H9 (cell line): ENCODE measurements around the gene ENTPD1. TPM values are rescaled to one million over a fixed set of nuclear protein-coding genes. Genes with fewer than 3 reads are reported as not detected.

Experiments used
- DNase-seq: peaks from one replicate; pipeline ENCODE4 v3.0.0-alpha.2; 2017
- H2AFZ ChIP-seq: one replicate; pipeline ENCODE4 v1.6.1; 2013; ENCODE audit warnings: mild to moderate bottlenecking, low read length, control low read depth, moderate library complexity
- H2AK5ac ChIP-seq: 2 replicates; pipeline ENCODE4 v1.6.1; 2013; ENCODE audit warnings: low read length, control low read depth, mixed read lengths; ENCODE audit not compliant: insufficient read length
- H2BK120ac ChIP-seq: one replicate; pipeline ENCODE4 v1.6.1; 2013; ENCODE audit warnings: low read depth, mild to moderate bottlenecking, low read length, control low read depth, inconsistent platforms; ENCODE audit not compliant: poor library complexity, severe bottlenecking
- H2BK12ac ChIP-seq: 2 replicates; pipeline ENCODE4 v1.6.1; 2013; ENCODE audit warnings: low read length, control low read depth, mixed read lengths, low read depth; ENCODE audit not compliant: insufficient read length
- H2BK15ac ChIP-seq: 2 replicates; pipeline ENCODE4 v1.6.1; 2013; ENCODE audit warnings: low read depth, low read length, control low read depth
- H2BK20ac ChIP-seq: one replicate; pipeline ENCODE4 v1.6.1; 2013; ENCODE audit warnings: low read depth, mild to moderate bottlenecking, low read length, control low read depth, inconsistent platforms; ENCODE audit not compliant: poor library complexity, severe bottlenecking
- H2BK5ac ChIP-seq: 2 replicates; pipeline ENCODE4 v1.6.1; 2013; ENCODE audit warnings: low read length, control low read depth, mixed read lengths; ENCODE audit not compliant: insufficient read length
- H3K14ac ChIP-seq: 2 replicates; pipeline ENCODE4 v1.6.1; 2013; ENCODE audit warnings: low read length, control low read depth; ENCODE audit not compliant: insufficient read depth
- H3K18ac ChIP-seq: 2 replicates; pipeline ENCODE4 v1.6.1; 2013; ENCODE audit warnings: low read depth, mild to moderate bottlenecking, mixed read lengths, low read length, control low read depth; ENCODE audit not compliant: insufficient read length
- H3K23ac ChIP-seq: 2 replicates; pipeline ENCODE4 v1.6.1; 2013; ENCODE audit warnings: low read length, control low read depth, mixed read lengths, low read depth; ENCODE audit not compliant: insufficient read length
- H3K23me2 ChIP-seq: 2 replicates; pipeline ENCODE4 v1.6.1; 2013; ENCODE audit warnings: low read depth, mild to moderate bottlenecking, mixed read lengths, low read length, control low read depth; ENCODE audit not compliant: insufficient read length, poor library complexity, severe bottlenecking
- H3K27ac ChIP-seq: 2 replicates; pipeline ENCODE4 v1.5.1; 2013; ENCODE audit warnings: low read length, control low read depth, mixed read lengths, low read depth; ENCODE audit not compliant: insufficient read length
- H3K27me3 ChIP-seq: 2 replicates; pipeline ENCODE4 v1.6.1; 2013; ENCODE audit warnings: low read length, control low read depth, inconsistent platforms; ENCODE audit not compliant: insufficient read depth
- H3K4ac ChIP-seq: 2 replicates; pipeline ENCODE4 v1.6.1; 2013; ENCODE audit warnings: low read depth, mild to moderate bottlenecking, control low read depth, inconsistent platforms, low read length, moderate library complexity
- H3K4me1 ChIP-seq: 2 replicates; pipeline ENCODE4 v1.6.1; 2013; ENCODE audit warnings: low read length, control low read depth, inconsistent platforms; ENCODE audit not compliant: insufficient read depth
- H3K4me2 ChIP-seq: 2 replicates; pipeline ENCODE4 v1.6.1; 2013; ENCODE audit warnings: low read length, control low read depth, mixed read lengths; ENCODE audit not compliant: insufficient read length, insufficient read depth
- H3K56ac ChIP-seq: 2 replicates; pipeline ENCODE4 v1.6.1; 2013; ENCODE audit warnings: low read depth, mild to moderate bottlenecking, mixed read lengths, low read length, control low read depth; ENCODE audit not compliant: insufficient read length
- H3K79me1 ChIP-seq: 2 replicates; pipeline ENCODE4 v1.6.1; 2013; ENCODE audit warnings: low read depth, mild to moderate bottlenecking, moderate library complexity, low read length, control low read depth, inconsistent platforms; ENCODE audit not compliant: insufficient read depth, poor library complexity, severe bottlenecking
- H3K79me2 ChIP-seq: 2 replicates; pipeline ENCODE4 v1.6.1; 2013; ENCODE audit warnings: low read length, control low read depth, inconsistent platforms; ENCODE audit not compliant: insufficient read depth
- H3K9ac ChIP-seq: 2 replicates; pipeline ENCODE4 v1.6.1; 2013; ENCODE audit warnings: low read length, control low read depth, mixed read lengths; ENCODE audit not compliant: insufficient read length; ENCODE audit errors: extremely low read depth
- H3K9me3 ChIP-seq: one replicate; pipeline ENCODE4 v1.6.1; 2013; ENCODE audit warnings: low read depth, low read length, inconsistent platforms; ENCODE audit not compliant: control insufficient read depth
- H3T11ph ChIP-seq: one replicate; pipeline ENCODE4 v1.6.1; 2013; ENCODE audit warnings: mild to moderate bottlenecking, low read length, control low read depth, inconsistent platforms
- H4K20me1 ChIP-seq: one replicate; pipeline ENCODE4 v1.6.1; 2013; ENCODE audit not compliant: control insufficient read depth, insufficient read length, insufficient read depth
- H4K5ac ChIP-seq: 2 replicates; pipeline ENCODE4 v1.6.1; 2013; ENCODE audit warnings: low read depth, mild to moderate bottlenecking, mixed read lengths, low read length, control low read depth; ENCODE audit not compliant: insufficient read length
- H4K8ac ChIP-seq: replicated peaks from 2 replicates; pipeline ENCODE4 v1.6.1; 2013; ENCODE audit warnings: low read length, control low read depth, mixed read lengths, low read depth; ENCODE audit not compliant: insufficient read length
- H4K91ac ChIP-seq: 2 replicates; pipeline ENCODE4 v1.6.1; 2013; ENCODE audit warnings: low read depth, mild to moderate bottlenecking, moderate library complexity, mixed read lengths, low read length, control low read depth; ENCODE audit not compliant: insufficient read length
- H3K27ac Mint-ChIP-seq, 3 experiments: 2 replicates in 2 of 3; 3 replicates in 1 of 3; pipeline ENCODE4 v1.8.0; 2020 to 2021; ENCODE audit warnings: mixed read lengths in 3 of 3, mild to moderate bottlenecking in 1 of 3, moderate library complexity in 1 of 3
- H3K27me3 Mint-ChIP-seq: 2 replicates; pipeline ENCODE4 v1.8.0; 2021; ENCODE audit warnings: low read depth, mild to moderate bottlenecking, moderate library complexity, mixed read lengths
- H3K36me3 Mint-ChIP-seq, 3 experiments: 2 replicates in 2 of 3; 3 replicates in 1 of 3; pipeline ENCODE4 v1.8.0; 2020 to 2021; ENCODE audit warnings: low read depth in 3 of 3, mixed read lengths in 3 of 3; ENCODE audit not compliant: insufficient read depth in 1 of 3
- H3K4me1 Mint-ChIP-seq, 2 experiments: 2 replicates each; pipeline ENCODE4 v1.8.0; 2020; ENCODE audit warnings: mixed read lengths in 2 of 2
- H3K4me3 Mint-ChIP-seq, 2 experiments: 2 replicates in 1 of 2; 3 replicates in 1 of 2; pipeline ENCODE4 v1.8.0; 2020 to 2021; ENCODE audit warnings: mild to moderate bottlenecking in 2 of 2, mixed read lengths in 2 of 2, moderate library complexity in 1 of 2
- H3K9me3 Mint-ChIP-seq, 2 experiments: 2 replicates in 1 of 2; 3 replicates in 1 of 2; pipeline ENCODE4 v1.8.0; 2020; ENCODE audit warnings: mild to moderate bottlenecking in 2 of 2, mixed read lengths in 2 of 2, moderate library complexity in 1 of 2
- WGBS: extraction: QIAGEN DNeasy Blood & Tissue Kit; methylation state at CpG from one replicate; pipeline ENCODE4 v1.1.7; 2013; ENCODE audit warnings: missing lambda C conversion rate, low lambda C conversion rate, mixed read lengths; ENCODE audit not compliant: insufficient read length; ENCODE audit errors: extremely low coverage; 5-methylcytosine and 5-hydroxymethylcytosine counted together
- total RNA-seq: library from RNA; stranded (reverse); gene quantifications from 2 replicates; pipeline ENCODE4 v1.2.1, GENCODE V29; 2021
- TF ChIP-seq, protein P1 (sequence below): fragments of 200-600 bp; sonication (generic); conservative IDR thresholded peaks from 3 replicates; pipeline ENCODE4 v1.8.0; 2021; ENCODE audit warnings: antibody characterized with exemption, mild to moderate bottlenecking

Gene ENTPD1
- total RNA-seq, 1 experiment from 2014 or later = 1.9 TPM

DNA sequence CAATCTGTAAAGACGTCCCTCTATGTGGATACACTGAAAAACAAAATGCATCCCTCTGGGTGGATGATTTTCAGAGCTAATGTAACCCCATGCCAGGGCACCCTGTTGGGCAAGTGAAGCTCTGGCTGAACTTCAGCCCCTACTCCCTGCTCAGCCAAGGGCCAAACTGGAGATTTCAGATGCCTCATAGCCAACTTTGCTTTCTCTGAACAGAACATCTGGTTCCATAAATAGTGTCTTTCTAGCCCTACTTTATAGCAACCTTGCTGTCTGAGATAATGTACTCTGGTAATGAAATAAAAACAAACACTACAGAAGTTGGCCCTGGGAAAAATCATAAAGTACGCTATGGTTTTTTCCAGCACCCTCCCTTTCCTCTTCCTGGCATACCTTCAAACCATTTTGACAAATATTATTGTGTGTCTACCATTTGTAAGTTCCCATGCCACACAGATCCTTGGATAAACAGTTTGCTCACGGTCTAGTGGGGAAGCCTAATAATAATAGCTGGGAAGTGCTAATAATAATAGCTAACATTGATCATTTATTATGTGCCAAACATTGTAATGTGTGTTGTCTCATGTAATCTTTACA, 3.4 kb downstream of the ENTPD1 start:
- TF ChIP-seq, protein P1, sequence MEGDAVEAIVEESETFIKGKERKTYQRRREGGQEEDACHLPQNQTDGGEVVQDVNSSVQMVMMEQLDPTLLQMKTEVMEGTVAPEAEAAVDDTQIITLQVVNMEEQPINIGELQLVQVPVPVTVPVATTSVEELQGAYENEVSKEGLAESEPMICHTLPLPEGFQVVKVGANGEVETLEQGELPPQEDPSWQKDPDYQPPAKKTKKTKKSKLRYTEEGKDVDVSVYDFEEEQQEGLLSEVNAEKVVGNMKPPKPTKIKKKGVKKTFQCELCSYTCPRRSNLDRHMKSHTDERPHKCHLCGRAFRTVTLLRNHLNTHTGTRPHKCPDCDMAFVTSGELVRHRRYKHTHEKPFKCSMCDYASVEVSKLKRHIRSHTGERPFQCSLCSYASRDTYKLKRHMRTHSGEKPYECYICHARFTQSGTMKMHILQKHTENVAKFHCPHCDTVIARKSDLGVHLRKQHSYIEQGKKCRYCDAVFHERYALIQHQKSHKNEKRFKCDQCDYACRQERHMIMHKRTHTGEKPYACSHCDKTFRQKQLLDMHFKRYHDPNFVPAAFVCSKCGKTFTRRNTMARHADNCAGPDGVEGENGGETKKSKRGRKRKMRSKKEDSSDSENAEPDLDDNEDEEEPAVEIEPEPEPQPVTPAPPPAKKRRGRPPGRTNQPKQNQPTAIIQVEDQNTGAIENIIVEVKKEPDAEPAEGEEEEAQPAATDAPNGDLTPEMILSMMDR = no peak

More for the DNA sequence above, 3.4 kb downstream of the ENTPD1 start:
- Histone ChIP-seq H3K79me2 (no peaks in the 10 kb centered on the region), H3T11ph (no peak overlapping the region), H3K9me3 (no peaks in the 10 kb centered on the region), H3K18ac (no peak overlapping the region), H2BK12ac (no peak overlapping the region), H2BK20ac (no peak overlapping the region), H4K91ac (no peak overlapping the region), H3K4me2 (no peak overlapping the region), H2BK5ac (no peak overlapping the region), H4K20me1 (no peaks in the 10 kb centered on the region), H2AK5ac (no peak overlapping the region), H2BK120ac (no peak overlapping the region), H3K27me3 (no peaks in the 10 kb centered on the region), H4K5ac (no peak overlapping the region), H3K23ac (no peak overlapping the region), H3K9ac (no peak overlapping the region), H2AFZ (no peak overlapping the region), H3K4me1 (peaks cover 2% of the 10 kb centered on the region; the same call in 1 of the 2 replicates), H3K79me1 (no peaks in the 10 kb centered on the region), H3K56ac (no peak overlapping the region), H3K4ac (no peak overlapping the region), H3K27ac (no peak overlapping the region), H3K14ac (no peak overlapping the region), H4K8ac (no peak overlapping the region), H2BK15ac (no peak overlapping the region), H3K23me2 (no peaks in the 10 kb centered on the region)
- Mint-ChIP-seq H3K27ac (no peak overlapping the region), H3K36me3 (peaks cover 0 to 2% (median 0%) of the 10 kb centered on the region in 3 experiments; a peak in 1 of 7 replicates), H3K27me3 (peaks cover 4% of the 10 kb centered on the region), H3K4me3 (no peak overlapping the region), H3K4me1 (peaks cover 21 to 22% of the 10 kb centered on the region in 2 experiments), H3K9me3 (peaks cover 0 to 5% of the 10 kb centered on the region in 2 experiments; a peak in 1 of 5 replicates)
- DNase-seq = no peak
- WGBS = no CpG with 5 or more reads among the region's 3 CpGs
